GM21737 (cell line): ENCODE data around the gene FBP2.

Experiments
- ATAC-seq: cut with Tn5 transposase; IDR thresholded peaks from one replicate; pipeline ENCODE4 v1.9.1; 2021; ENCODE audit warnings: mild to moderate bottlenecking, moderate library complexity; ENCODE audit not compliant: unreplicated experiment

The FBP2 gene

GRCh38 chr9:94593459-94594345, at the start of gene FBP2:
TSS of gene FBP2 (minus strand) at chr9:94593824. CDS start at chr9:94593726, 98 bp downstream.
- ATAC-seq: no peak

GRCh38 chr9:94643176-94643575, 49.6 kb upstream of the FBP2 start:
- ATAC-seq: no peak

GRCh38 chr9:94642501-94642900, 48.9 kb upstream of the FBP2 start:
- no peak for ATAC-seq

- no peak for ATAC-seq
These were observed 46.4 kb upstream of the FBP2 start for GRCh38 chr9:94639999-94640376.

GRCh38 chr9:94639061-94639998, 45.7 kb upstream of the FBP2 start, which contains the start of gene FBP1:
TSS of gene FBP1 (minus strand) at chr9:94639518. CDS start at chr9:94639310, 208 bp downstream.
- peak; percentile 51 for ATAC-seq

- no peak for ATAC-seq
These were observed 44.9 kb upstream of the FBP2 start for GRCh38 chr9:94638335-94639060.

- ATAC-seq: no peak
These were observed 39.1 kb upstream of the FBP2 start for GRCh38 chr9:94632737-94633136.

- ATAC-seq: no peak
These were observed 38.0 kb upstream of the FBP2 start for GRCh38 chr9:94631599-94631998.

- no peak for ATAC-seq
These were observed 37.2 kb upstream of the FBP2 start for GRCh38 chr9:94630833-94631232.

- ATAC-seq: no peak
These were observed 36.7 kb upstream of the FBP2 start for GRCh38 chr9:94630281-94630680.

- no peak for ATAC-seq
These were observed 33.7 kb upstream of the FBP2 start for GRCh38 chr9:94627287-94627686.

- ATAC-seq: no peak
These were observed 32.2 kb upstream of the FBP2 start for GRCh38 chr9:94625835-94626234.

GRCh38 chr9:94624629-94625028, 31.0 kb upstream of the FBP2 start:
- ATAC-seq: no peak

GRCh38 chr9:94623253-94623652, 29.6 kb upstream of the FBP2 start:
- no peak for ATAC-seq

- no peak for ATAC-seq
These were observed 28.6 kb upstream of the FBP2 start for GRCh38 chr9:94622087-94622800.

- ATAC-seq: no peak
These were observed 25.4 kb upstream of the FBP2 start for GRCh38 chr9:94619026-94619425.

- no peak for ATAC-seq
These were observed 19.4 kb upstream of the FBP2 start for GRCh38 chr9:94613003-94613402.

- ATAC-seq: no peak
These were observed 18.4 kb upstream of the FBP2 start for GRCh38 chr9:94612071-94612470.

- ATAC-seq: no peak
These were observed 18.0 kb upstream of the FBP2 start for GRCh38 chr9:94611638-94612068.

GRCh38 chr9:94610181-94610606, 16.6 kb upstream of the FBP2 start:
- no peak for ATAC-seq
